Measurements from ENCODE around the gene FLVCR2.

FLVCR2 gene

GRCh38 chr14:75568140-75568539 lies 10.3 kb upstream of the FLVCR2 start:
- no peak for DNase-seq
- H3K9me3 ChIP-seq = no peaks in the 10 kb centered on the region
- H3K27ac ChIP-seq = no peak overlapping the region
- intact Hi-C loops (cut with DNase I; ENCODE audit: low total_unique reads) = no loop called here
- H3K4me1 ChIP-seq = no peaks in the 10 kb centered on the region
- H3K36me3 ChIP-seq = no peaks in the 10 kb centered on the region
- H3K4me3 ChIP-seq = no peak overlapping the region
- no peak for TF ChIP-seq CTCF (IDR thresholded peaks at IDR 0.05)
- peaks cover 0 to 33% of the 10 kb centered on the region in 2 donors for H3K27me3 ChIP-seq

- Histone ChIP-seq H3K4me1 (no peaks in the 10 kb centered on the region), H3K36me3 (no peaks in the 10 kb centered on the region), H3K9me3 (no peaks in the 10 kb centered on the region), H3K27me3 (peaks cover 0 to 27% of the 10 kb centered on the region in 2 donors), H3K27ac (no peak overlapping the region), H3K4me3 (no peak overlapping the region)
- intact Hi-C loops (cut with DNase I; ENCODE audit: low total_unique reads) = no loop called here
- no peak for TF ChIP-seq CTCF (IDR thresholded peaks at IDR 0.05)
- DNase-seq = no peak
These were observed 9.6 kb upstream of the FLVCR2 start for GRCh38 chr14:75568791-75569190.

GRCh38 chr14:75570797-75571196 lies 7.6 kb upstream of the FLVCR2 start:
- Histone ChIP-seq H3K4me1 (no peaks in the 10 kb centered on the region), H3K27ac (no peak overlapping the region), H3K4me3 (no peak overlapping the region), H3K36me3 (no peaks in the 10 kb centered on the region), H3K9me3 (no peaks in the 10 kb centered on the region), H3K27me3 (peaks cover 0 to 12% of the 10 kb centered on the region in 2 donors)
- no peak for DNase-seq
- intact Hi-C loops (cut with DNase I; ENCODE audit: low total_unique reads) = no loop called here
- TF ChIP-seq CTCF (IDR thresholded peaks at IDR 0.05) = no peak

GRCh38 chr14:75572104-75572503 lies 6.3 kb upstream of the FLVCR2 start:
- TF ChIP-seq CTCF (IDR thresholded peaks at IDR 0.05) = no peak
- no peak for DNase-seq
- intact Hi-C loops (cut with DNase I; ENCODE audit: low total_unique reads) = no loop called here

GRCh38 chr14:75577090-75577489 lies 1.3 kb upstream of the FLVCR2 start:
- intact Hi-C loops (cut with DNase I; ENCODE audit: low total_unique reads) = no loop called here
- no peak for TF ChIP-seq CTCF (IDR thresholded peaks at IDR 0.05)
- peak overlapping the region in 1 of 2 donors; percentile 80 for H3K27ac ChIP-seq

More at GRCh38 chr14:75572104-75572503, 6.3 kb upstream of the FLVCR2 start:
- H3K4me3 ChIP-seq = no peak overlapping the region
- peaks cover 0 to 7% of the 10 kb centered on the region in 2 donors for H3K27me3 ChIP-seq
- no peaks in the 10 kb centered on the region for H3K36me3 ChIP-seq
- no peaks in the 10 kb centered on the region for H3K4me1 ChIP-seq
- H3K9me3 ChIP-seq = no peaks in the 10 kb centered on the region
- no peak overlapping the region for H3K27ac ChIP-seq

GRCh38 chr14:75577729-75578101 lies 705 bp upstream of the FLVCR2 start:
- intact Hi-C loops (cut with DNase I; ENCODE audit: low total_unique reads) = loop anchor here (2.0 kb wide), 1 partner anchor 77 kb away; no protein-coding TSS in a partner anchor
- peak overlapping the region; percentile 54 to 63 for H3K4me3 ChIP-seq
- TF ChIP-seq CTCF (IDR thresholded peaks at IDR 0.05) = peak; percentile 75 to 77

More at GRCh38 chr14:75577090-75577489, 1.3 kb upstream of the FLVCR2 start:
- H3K4me1 ChIP-seq = peaks cover 0 to 22% (median 14%) of the 10 kb centered on the region in 4 donors
- H3K36me3 ChIP-seq = no peaks in the 10 kb centered on the region
- no peaks in the 10 kb centered on the region for H3K9me3 ChIP-seq
- H3K4me3 ChIP-seq = no peak overlapping the region
- no peak for DNase-seq
- peaks cover 0 to 4% of the 10 kb centered on the region in 2 donors for H3K27me3 ChIP-seq

More at GRCh38 chr14:75577729-75578101, 705 bp upstream of the FLVCR2 start:
- H3K27ac ChIP-seq = peak overlapping the region; percentile 63 to 80
- H3K36me3 ChIP-seq = no peaks in the 10 kb centered on the region
- DNase-seq = peak; percentile 90 to 91
- H3K27me3 ChIP-seq = no peaks in the 10 kb centered on the region
- H3K4me1 ChIP-seq = peaks cover 0 to 22% (median 14%) of the 10 kb centered on the region in 4 donors
- no peaks in the 10 kb centered on the region for H3K9me3 ChIP-seq
